ENCODE measurements around the gene DCXR. TPM values are rescaled to one million over a fixed set of nuclear protein-coding genes. Genes with fewer than 3 reads are reported as not detected.

The DCXR gene
- polyA plus RNA-seq, 1 donor = 31.5 TPM

GRCh38 chr17:82010575-82011525 lies 26.6 kb downstream of the DCXR start:
- no peak for DNase-seq

GRCh38 chr17:82009413-82009812 lies 28.1 kb downstream of the DCXR start:
- no peak for DNase-seq

GRCh38 chr17:82008941-82009405 lies 28.5 kb downstream of the DCXR start:
- DNase-seq = no peak

GRCh38 chr17:82008258-82008940 lies 29.1 kb downstream of the DCXR start:
- no peak for DNase-seq

GRCh38 chr17:82007495-82008257 lies 29.8 kb downstream of the DCXR start:
- DNase-seq = no peak

GRCh38 chr17:82007228-82007494 lies 30.3 kb downstream of the DCXR start:
- no peak for DNase-seq

GRCh38 chr17:82006468-82007227 lies 30.8 kb downstream of the DCXR start:
- no peak for DNase-seq

GRCh38 chr17:82005701-82006348 lies 31.7 kb downstream of the DCXR start:
- no peak for DNase-seq

- DNase-seq = no peak
Measured at GRCh38 chr17:82004517-82005455, 32.7 kb downstream of the DCXR start.

GRCh38 chr17:82003411-82004381 lies 33.8 kb downstream of the DCXR start:
- DNase-seq = no peak

GRCh38 chr17:82001571-82002056 lies 35.9 kb downstream of the DCXR start:
- no peak for DNase-seq

GRCh38 chr17:82000803-82001570 lies 36.5 kb downstream of the DCXR start:
- DNase-seq = no peak

GRCh38 chr17:81999976-82000802 lies 37.3 kb downstream of the DCXR start:
- DNase-seq = no peak

- DNase-seq = no peak
Measured at GRCh38 chr17:81999587-81999975, 37.9 kb downstream of the DCXR start.

GRCh38 chr17:81998691-81999438 lies 38.6 kb downstream of the DCXR start:
- DNase-seq = no peak

- DNase-seq = no peak
Measured at GRCh38 chr17:81998212-81998611, 39.3 kb downstream of the DCXR start.

Data from hindlimb muscle (tissue), 1 donor.